ENCODE data around the gene GBP2.

GBP2 gene

GRCh38 chr1:89169166-89169565 lies 43.3 kb upstream of the GBP2 start:
- POLR2A ChIA-PET: no interaction called here
- Histone ChIP-seq H3K4me3 (ENCODE audit: low read depth, low read length) (no peak overlapping the region), H3K9me3 (ENCODE audit: control insufficient read depth, insufficient read depth, low read depth, low read length) (no peaks in the 10 kb centered on the region), H3K36me3 (ENCODE audit: control insufficient read depth in 2 of 2, insufficient read depth in 1 of 2, low read length in 2 of 2) (no peaks in the 10 kb centered on the region), H3K4me1 (ENCODE audit: control insufficient read depth, insufficient read depth, low read length) (no peaks in the 10 kb centered on the region), H3K27ac (ENCODE audit: extremely low read depth, low read depth, low read length) (no peak overlapping the region)
- TF ChIP-seq TCF7L2 (IDR thresholded peaks at IDR 0.05; ENCODE audit: borderline replicate concordance, low read depth, low read length) (0 out of 2 replicates have a peak, but pooled peaks have one; percentile 30), ZFP41 (tag by site-specific recombination; IDR thresholded peaks at IDR 0.05; ENCODE audit: borderline replicate concordance) (no peak), ZBTB21 (tag by site-specific recombination; IDR thresholded peaks at IDR 0.05) (no peak), SALL2 (tag by site-specific recombination; IDR thresholded peaks at IDR 0.05; ENCODE audit: borderline replicate concordance) (no peak), MYNN (tag by site-specific recombination; IDR thresholded peaks at IDR 0.05; ENCODE audit: borderline replicate concordance) (no peak)
- TF ChIP-seq, protein P1, sequence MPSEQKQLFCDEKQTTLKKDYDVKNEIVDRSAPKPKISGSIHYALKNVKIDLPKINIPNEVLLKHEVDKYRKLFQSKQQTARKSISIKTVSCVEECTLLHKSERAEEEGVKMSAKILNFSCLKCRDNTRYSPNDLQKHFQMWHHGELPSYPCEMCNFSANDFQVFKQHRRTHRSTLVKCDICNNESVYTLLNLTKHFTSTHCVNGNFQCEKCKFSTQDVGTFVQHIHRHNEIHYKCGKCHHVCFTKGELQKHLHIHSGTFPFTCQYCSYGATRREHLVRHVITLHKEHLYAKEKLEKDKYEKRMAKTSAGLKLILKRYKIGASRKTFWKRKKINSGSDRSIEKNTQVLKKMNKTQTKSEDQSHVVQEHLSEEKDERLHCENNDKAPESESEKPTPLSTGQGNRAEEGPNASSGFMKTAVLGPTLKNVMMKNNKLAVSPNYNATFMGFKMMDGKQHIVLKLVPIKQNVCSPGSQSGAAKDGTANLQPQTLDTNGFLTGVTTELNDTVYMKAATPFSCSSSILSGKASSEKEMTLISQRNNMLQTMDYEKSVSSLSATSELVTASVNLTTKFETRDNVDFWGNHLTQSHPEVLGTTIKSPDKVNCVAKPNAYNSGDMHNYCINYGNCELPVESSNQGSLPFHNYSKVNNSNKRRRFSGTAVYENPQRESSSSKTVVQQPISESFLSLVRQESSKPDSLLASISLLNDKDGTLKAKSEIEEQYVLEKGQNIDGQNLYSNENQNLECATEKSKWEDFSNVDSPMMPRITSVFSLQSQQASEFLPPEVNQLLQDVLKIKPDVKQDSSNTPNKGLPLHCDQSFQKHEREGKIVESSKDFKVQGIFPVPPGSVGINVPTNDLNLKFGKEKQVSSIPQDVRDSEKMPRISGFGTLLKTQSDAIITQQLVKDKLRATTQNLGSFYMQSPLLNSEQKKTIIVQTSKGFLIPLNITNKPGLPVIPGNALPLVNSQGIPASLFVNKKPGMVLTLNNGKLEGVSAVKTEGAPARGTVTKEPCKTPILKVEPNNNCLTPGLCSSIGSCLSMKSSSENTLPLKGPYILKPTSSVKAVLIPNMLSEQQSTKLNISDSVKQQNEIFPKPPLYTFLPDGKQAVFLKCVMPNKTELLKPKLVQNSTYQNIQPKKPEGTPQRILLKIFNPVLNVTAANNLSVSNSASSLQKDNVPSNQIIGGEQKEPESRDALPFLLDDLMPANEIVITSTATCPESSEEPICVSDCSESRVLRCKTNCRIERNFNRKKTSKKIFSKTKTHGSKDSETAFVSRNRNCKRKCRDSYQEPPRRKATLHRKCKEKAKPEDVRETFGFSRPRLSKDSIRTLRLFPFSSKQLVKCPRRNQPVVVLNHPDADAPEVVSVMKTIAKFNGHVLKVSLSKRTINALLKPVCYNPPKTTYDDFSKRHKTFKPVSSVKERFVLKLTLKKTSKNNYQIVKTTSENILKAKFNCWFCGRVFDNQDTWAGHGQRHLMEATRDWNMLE (tag by site-specific recombination; conservative IDR thresholded peaks at IDR 0.05; ENCODE audit: low read depth): no peak
- CTCF ChIA-PET: no interaction called here

DNA sequence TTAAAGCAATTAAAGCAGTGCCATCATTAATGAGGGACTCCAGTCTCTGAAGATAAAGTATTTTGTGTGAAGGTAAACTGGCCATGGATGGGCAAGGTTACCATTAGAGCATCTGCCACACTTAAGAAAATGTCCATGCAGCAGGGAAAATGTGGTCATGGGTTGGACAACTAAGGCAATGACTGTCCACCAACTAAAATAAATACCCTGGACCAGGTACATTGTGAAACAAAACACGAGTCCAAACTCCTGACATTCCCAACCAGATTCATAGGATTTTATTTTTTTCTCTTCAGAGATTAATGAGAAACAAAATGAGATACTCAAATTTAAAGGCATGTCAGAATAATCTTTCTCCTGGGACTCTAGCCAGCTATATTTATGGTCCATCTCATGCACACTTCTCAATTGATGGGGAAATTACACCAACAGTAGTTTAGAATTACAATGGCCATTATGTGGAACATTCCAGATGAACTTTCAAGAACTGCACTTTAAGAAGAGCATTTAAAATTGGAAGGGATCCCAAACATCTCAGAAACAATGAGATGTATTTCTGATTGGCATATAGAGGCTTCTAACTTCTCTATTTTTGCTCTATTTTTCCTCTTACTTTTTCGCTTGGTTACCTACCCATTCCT lies 41.8 kb upstream of the GBP2 start:
- no peaks in the 10 kb centered on the region for H3K36me3 ChIP-seq (ENCODE audit: control insufficient read depth in 2 of 2, insufficient read depth in 1 of 2, low read length in 2 of 2)
- TF ChIP-seq ZNF571 (tag by site-specific recombination; IDR thresholded peaks at IDR 0.05): no peak
- no peak for TF ChIP-seq ZNF791 (tag by site-specific recombination; IDR thresholded peaks at IDR 0.05)
- TF ChIP-seq ZSCAN16 (tag by site-specific recombination; IDR thresholded peaks at IDR 0.05): no peak
- no peak for TF ChIP-seq ZNF114 (tag by site-specific recombination; IDR thresholded peaks at IDR 0.05)
- 0 out of 2 replicates have a peak, but pooled peaks have one; percentile 11 for TF ChIP-seq PRDM10 (tag by site-specific recombination; IDR thresholded peaks at IDR 0.05)
- H3K4me1 ChIP-seq (ENCODE audit: control insufficient read depth, insufficient read depth, low read length): no peaks in the 10 kb centered on the region
- no peak overlapping the region for H3K4me3 ChIP-seq (ENCODE audit: low read depth, low read length)
- no peak overlapping the region for H3K27ac ChIP-seq (ENCODE audit: extremely low read depth, low read depth, low read length)
- ChIA-PET CTCF (no interaction called here), POLR2A (no interaction called here)
- no peaks in the 10 kb centered on the region for H3K9me3 ChIP-seq (ENCODE audit: control insufficient read depth, insufficient read depth, low read depth, low read length)

DNA sequence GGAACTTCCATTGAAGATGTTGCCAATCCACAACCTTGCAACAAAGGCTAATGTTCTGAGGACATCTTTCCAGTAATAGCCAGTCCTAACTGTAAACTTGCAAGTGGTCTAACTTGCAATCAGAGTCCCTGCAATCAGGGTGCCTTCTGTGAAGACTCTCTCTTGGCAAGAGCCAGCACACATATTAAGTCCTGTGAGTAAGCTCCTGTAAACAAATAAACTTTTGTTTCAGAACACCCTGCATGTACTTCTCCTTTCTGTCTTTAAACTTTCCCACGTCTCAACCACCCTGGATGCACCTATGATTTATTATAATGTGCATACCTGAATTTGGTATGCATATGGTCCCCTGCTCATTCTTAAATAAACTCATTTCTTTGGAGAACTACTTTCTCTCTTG lies 40.8 kb upstream of the GBP2 start:
- POLR2A ChIA-PET: no interaction called here
- Histone ChIP-seq H3K4me1 (ENCODE audit: control insufficient read depth, insufficient read depth, low read length) (no peaks in the 10 kb centered on the region), H3K27ac (ENCODE audit: extremely low read depth, low read depth, low read length) (no peak overlapping the region), H3K36me3 (ENCODE audit: control insufficient read depth in 2 of 2, insufficient read depth in 1 of 2, low read length in 2 of 2) (no peaks in the 10 kb centered on the region), H3K4me3 (ENCODE audit: low read depth, low read length) (no peak overlapping the region), H3K9me3 (ENCODE audit: control insufficient read depth, insufficient read depth, low read depth, low read length) (no peaks in the 10 kb centered on the region)
- CTCF ChIA-PET: no interaction called here
- TF ChIP-seq, protein P2, sequence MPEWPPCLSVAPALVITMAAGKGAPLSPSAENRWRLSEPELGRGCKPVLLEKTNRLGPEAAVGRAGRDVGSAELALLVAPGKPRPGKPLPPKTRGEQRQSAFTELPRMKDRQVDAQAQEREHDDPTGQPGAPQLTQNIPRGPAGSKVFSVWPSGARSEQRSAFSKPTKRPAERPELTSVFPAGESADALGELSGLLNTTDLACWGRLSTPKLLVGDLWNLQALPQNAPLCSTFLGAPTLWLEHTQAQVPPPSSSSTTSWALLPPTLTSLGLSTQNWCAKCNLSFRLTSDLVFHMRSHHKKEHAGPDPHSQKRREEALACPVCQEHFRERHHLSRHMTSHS (tag by site-specific recombination; IDR thresholded peaks at IDR 0.05): no peak
- TF ChIP-seq HIC1 (tag by site-specific recombination; IDR thresholded peaks at IDR 0.05) (no peak), ZNF555 (tag by site-specific recombination; conservative IDR thresholded peaks at IDR 0.05) (no peak), ZNF335 (tag by site-specific recombination; conservative IDR thresholded peaks at IDR 0.05) (no peak), MZF1 (tag by site-specific recombination; IDR thresholded peaks at IDR 0.05; ENCODE audit: borderline replicate concordance) (no peak), KLF17 (tag by site-specific recombination; IDR thresholded peaks at IDR 0.05) (no peak), ZNF571 (tag by site-specific recombination; IDR thresholded peaks at IDR 0.05) (no peak), ZNF843 (tag by site-specific recombination; IDR thresholded peaks at IDR 0.05) (no peak)
